RPMI8226 (cell line): ENCODE measurements around the gene SMIM10.
"Not testable (repeated sequence)": the region's sequence is repeated elsewhere in the genome, so short reads cannot be mapped to it uniquely, and the experiment has no call there.

Source experiments
- DNase-seq: peaks from one replicate; pipeline ENCODE4 v3.0.0-alpha.2; 2015

SMIM10 gene

GRCh38 chrX:134990801-134991481 is at the start of gene SMIM10:
TSS of gene SMIM10 (plus strand) at chrX:134990991. CDS start at chrX:134991096, 105 bp downstream.
- peak; percentile 49 for DNase-seq

GRCh38 chrX:134946364-134946763 is 44.4 kb upstream of the SMIM10 start:
- not testable (repeated sequence) for DNase-seq

- no peak for DNase-seq
Observed at GRCh38 chrX:134948333-134949241, 42.2 kb upstream of the SMIM10 start.

- DNase-seq: no peak
Observed at GRCh38 chrX:134949271-134949670, 41.5 kb upstream of the SMIM10 start.

- no peak for DNase-seq
Observed at GRCh38 chrX:134957836-134958235, 33.0 kb upstream of the SMIM10 start.

GRCh38 chrX:134960366-134960765 is 30.4 kb upstream of the SMIM10 start:
- not testable (repeated sequence) for DNase-seq

- no peak for DNase-seq
Observed at GRCh38 chrX:134963041-134963440, 27.8 kb upstream of the SMIM10 start.

GRCh38 chrX:134969726-134970125 is 21.1 kb upstream of the SMIM10 start:
- DNase-seq: no peak

- no peak for DNase-seq
Observed at GRCh38 chrX:134971926-134972325, 18.9 kb upstream of the SMIM10 start.

GRCh38 chrX:134975516-134975915 is 15.3 kb upstream of the SMIM10 start:
- no peak for DNase-seq

GRCh38 chrX:134981910-134982309 is 8.9 kb upstream of the SMIM10 start:
- DNase-seq: no peak

- DNase-seq: no peak
Observed at GRCh38 chrX:134982748-134983147, 8.0 kb upstream of the SMIM10 start.

- DNase-seq: no peak
Observed at GRCh38 chrX:134985479-134985878, 5.3 kb upstream of the SMIM10 start.

- no peak for DNase-seq
Observed at GRCh38 chrX:134990475-134990800, 353 bp upstream of the SMIM10 start.

- DNase-seq: no peak
Observed at GRCh38 chrX:134997646-134998045, 6.9 kb downstream of the SMIM10 start.

- no peak for DNase-seq
Observed at GRCh38 chrX:134998246-134998645, 7.5 kb downstream of the SMIM10 start.

- DNase-seq: peak; percentile 21
Observed at GRCh38 chrX:134999469-134999868, 8.7 kb downstream of the SMIM10 start.

GRCh38 chrX:135000516-135000915 is 9.7 kb downstream of the SMIM10 start:
- DNase-seq: no peak

- peak; percentile 83 for DNase-seq
Observed at GRCh38 chrX:135003876-135004623, 13.3 kb downstream of the SMIM10 start.

GRCh38 chrX:135006187-135006586 is 15.4 kb downstream of the SMIM10 start:
- DNase-seq: no peak

GRCh38 chrX:135009057-135009610 is 18.3 kb downstream of the SMIM10 start:
- DNase-seq: no peak

- DNase-seq: no peak
Observed at GRCh38 chrX:135009838-135010237, 19.0 kb downstream of the SMIM10 start.

GRCh38 chrX:135010921-135011320 is 20.1 kb downstream of the SMIM10 start:
- DNase-seq: no peak
